HG03354 (cell line): ENCODE results near the gene PTTG1.

Source experiments
- ATAC-seq: cut with Tn5 transposase; IDR thresholded peaks from one replicate; pipeline ENCODE4 v1.9.1; 2021; ENCODE audit warnings: mild to moderate bottlenecking; ENCODE audit not compliant: unreplicated experiment, poor library complexity, severe bottlenecking

The PTTG1 gene

GRCh38 chr5:160421625-160422258 is at the start of gene PTTG1:
Gene PTTG1, plus strand, starts transcription at chr5:160421855. Its CDS starts 458 bp downstream, at chr5:160422313.
- ATAC-seq = peak; percentile 69

DNA sequence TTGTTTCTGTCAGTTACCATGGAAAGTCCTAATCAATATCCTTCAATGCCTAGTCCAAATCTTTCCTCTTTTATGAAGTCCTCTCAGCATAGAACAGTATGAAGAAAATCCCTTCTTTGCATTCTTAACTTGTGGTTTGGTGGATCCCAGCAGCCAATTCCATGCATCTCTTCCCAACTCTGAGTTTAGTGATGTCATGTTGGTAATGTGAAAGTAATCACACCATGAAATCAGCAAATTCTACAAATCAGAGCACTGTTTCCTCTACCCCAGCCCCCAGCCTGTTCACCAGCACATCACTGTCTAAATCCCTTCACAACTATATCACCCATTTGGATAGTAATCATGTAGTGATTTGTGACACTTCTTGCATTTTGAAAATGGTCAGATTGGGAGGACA is 46.5 kb upstream of the PTTG1 start:
- no peak for ATAC-seq

- ATAC-seq = no peak
These were observed 46.0 kb upstream of the PTTG1 start for GRCh38 chr5:160375701-160376100.

GRCh38 chr5:160376416-160376815 is 45.2 kb upstream of the PTTG1 start:
- ATAC-seq = no peak

- ATAC-seq = no peak
These were observed 44.0 kb upstream of the PTTG1 start for GRCh38 chr5:160377651-160378050.

DNA sequence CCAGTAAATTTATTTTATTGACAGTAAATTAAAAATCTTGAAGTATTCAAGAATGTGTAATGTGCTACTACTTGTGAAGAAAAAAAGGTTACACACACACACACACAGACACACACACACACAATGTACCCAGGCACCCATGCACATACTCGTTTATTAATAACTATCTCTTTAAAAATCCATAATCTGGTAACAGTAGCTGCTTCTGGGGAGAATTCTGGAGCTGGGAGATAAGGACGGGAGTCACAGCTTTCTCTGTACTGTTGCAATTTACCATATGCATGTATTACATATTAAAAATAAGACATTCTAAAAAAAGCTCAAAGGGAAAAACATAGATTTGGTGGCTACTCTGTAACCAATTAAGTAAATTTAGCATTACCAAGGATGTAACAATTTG is 43.3 kb upstream of the PTTG1 start:
- ATAC-seq = no peak

DNA sequence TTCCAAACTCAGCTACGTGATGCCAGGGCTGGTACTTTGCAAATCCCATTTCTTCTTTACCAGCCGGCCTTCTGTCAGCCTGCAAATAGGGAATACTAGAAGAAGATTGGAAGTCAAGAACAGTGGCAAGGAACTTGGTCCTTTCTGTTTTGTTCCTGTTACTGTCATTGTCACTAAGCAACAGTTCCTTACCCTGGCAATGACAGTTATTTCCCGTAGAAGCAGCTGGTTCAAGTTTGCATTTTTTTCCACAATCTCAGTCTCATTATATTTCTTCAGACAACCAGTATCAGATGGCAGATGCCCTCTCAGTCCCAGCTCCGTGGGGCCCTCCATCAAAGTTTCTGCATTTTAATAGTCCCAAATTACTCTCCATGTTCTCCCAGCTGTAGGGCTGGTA is 42.1 kb upstream of the PTTG1 start:
- ATAC-seq = no peak

DNA sequence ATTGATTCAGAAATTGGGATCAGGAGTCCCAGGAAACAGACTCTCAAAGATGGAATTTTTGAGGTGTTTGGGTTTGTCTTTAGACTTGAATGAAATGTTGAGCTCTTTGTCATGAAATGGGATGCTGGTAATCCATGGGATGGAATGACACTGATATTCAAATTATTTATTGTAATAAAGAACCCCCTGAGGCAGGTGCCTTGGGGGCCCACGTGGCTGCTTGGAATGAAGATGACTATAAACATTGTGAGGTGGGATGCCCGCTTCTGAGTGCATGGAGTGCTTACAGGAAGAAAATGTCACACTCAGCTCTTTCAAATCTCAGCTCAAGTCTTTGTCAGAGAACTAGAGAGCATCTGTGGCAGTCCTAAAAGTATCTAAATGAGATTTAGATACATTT is 41.6 kb upstream of the PTTG1 start:
- no peak for ATAC-seq

DNA sequence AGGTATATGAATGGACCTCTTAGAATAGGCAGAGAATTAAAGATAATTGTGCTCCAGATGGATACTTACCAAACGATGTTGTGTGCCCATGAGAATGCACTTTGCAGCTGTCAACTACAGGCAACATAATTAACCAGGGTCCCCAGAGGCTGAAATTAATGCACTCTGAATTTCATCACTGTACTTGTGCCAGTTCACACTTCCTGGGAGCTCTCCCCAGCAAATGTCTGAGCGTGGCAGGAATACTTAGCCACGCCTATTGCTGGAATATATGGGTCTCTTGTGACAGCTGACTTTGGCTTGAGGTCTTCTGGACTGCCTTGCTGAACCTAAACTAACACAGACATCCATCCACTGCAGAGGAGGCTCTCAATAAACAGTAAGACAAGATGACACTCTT is 39.3 kb upstream of the PTTG1 start:
- no peak for ATAC-seq

DNA sequence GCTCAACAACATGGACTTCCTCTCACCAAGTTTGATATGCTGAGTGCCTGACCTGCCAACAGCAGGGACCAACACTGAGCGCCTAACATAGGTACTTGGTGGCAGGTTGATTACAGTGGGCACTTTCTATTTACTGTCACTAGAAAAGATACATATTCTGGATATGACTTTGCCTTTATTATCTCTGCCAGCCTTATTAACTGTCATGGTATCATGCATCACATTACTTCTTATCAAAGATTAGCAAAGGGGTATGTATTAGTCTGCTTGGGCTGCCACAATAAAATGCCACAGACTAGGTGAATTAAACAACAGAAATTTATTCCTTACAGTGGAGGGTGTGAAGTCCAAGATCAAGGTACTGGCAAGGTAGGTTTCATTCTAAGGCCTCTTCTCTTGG is 37.0 kb upstream of the PTTG1 start:
- no peak for ATAC-seq

- no peak for ATAC-seq
These were observed 36.2 kb upstream of the PTTG1 start for GRCh38 chr5:160385496-160385895.

GRCh38 chr5:160387445-160387844 is 34.2 kb upstream of the PTTG1 start:
- ATAC-seq = no peak

DNA sequence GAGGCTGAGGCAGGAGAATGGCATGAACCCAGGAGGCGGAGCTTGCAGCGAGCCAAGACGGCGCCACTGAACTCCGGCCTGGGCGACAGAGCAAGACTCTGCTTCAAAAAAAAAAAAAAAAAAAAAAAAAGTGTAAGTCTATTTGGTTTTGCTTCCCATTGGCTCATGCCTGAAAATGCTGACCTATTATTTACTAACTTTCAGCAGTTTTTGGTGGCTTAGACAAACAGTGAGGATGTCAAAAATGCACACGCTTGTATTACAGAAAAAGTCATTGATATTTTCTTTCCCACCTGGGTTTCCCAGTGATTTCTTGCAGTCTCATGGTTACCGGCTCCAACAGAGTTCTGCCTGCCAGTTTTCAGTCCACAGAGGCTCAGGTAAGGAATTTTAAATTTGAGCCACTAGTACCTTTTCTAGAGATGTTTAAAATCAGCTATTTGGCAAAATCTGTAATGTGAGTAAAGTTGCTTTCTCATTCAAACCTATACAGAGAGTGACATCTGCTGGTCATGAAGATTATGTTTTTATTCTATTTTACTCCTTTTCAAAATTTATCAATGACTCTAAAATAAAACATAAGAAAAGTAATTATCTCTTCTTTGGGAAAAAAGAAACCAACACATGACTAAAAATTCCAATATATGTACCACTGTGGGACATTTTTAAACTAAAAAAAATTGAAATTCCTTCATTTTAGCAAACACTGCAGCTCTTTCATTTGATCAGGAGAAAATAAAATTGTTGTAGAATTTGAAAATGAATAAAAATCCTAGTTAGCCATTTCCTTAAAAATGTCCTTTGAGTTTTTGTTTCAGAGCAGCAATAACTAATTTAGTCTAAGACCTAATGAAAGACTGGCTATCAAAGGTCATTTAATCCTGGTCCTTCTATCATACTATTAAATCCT is 30.6 kb upstream of the PTTG1 start:
- no peak for ATAC-seq

- no peak for ATAC-seq
These were observed 26.5 kb upstream of the PTTG1 start for GRCh38 chr5:160395111-160395510.

- no peak for ATAC-seq
These were observed 24.2 kb upstream of the PTTG1 start for GRCh38 chr5:160397492-160397891.

GRCh38 chr5:160398806-160399205 is 22.8 kb upstream of the PTTG1 start:
- no peak for ATAC-seq

DNA sequence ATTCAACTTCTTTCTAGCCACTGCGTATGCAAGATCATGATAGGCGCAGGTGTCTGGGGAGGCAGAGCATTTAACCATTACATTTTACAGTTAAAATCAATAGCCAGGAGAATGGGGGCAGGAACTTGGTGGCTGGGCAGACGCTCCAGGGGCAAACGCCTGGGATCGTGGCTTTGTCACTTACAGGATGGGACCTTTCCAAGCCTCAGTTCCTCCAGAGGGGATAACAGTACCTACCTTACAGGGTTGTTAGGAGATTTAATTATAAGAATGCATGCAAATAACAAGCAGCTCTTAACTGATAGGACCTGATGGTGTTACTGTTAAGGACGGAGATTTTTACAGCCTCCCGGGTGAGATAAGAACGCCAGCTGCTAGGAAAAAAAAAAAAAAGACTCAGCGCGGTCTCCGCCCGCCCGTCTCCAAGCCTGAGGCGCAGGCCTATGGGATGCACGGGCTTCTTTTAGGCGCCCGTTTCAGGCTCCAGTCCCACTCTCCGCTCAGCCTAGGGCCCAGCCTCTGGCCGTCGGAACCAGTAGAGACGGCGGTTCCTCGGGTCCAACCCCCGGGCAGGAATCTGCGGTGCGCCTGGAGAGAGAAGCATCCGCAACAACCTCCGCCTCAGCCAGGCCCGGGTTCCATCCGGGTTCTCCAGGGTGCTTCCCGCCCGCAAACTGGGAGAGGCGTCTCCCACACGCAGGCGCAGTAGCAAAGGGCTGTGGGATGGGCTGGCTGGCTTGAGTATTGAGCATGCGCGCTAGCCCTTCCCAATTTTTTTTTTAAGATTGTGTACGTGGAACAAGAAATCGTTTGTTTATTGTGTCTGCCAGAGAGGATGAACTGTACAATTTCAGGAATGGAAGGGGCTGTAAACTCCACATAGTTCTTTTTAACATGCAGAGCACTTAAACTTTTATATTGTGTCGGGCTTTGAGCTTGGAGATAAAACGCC is 22.0 kb upstream of the PTTG1 start, which contains the start of gene FAM200C:
Gene FAM200C, minus strand, starts transcription at position 653 of the 952 bp plus-strand sequence. CDS start 4,564 bp downstream, outside the sequence.
- peak; percentile 88 for ATAC-seq

GRCh38 chr5:160418561-160419457 is 2.8 kb upstream of the PTTG1 start, which contains the start of gene SLU7:
Gene SLU7, minus strand, starts transcription at chr5:160419081. Its CDS starts 3,787 bp downstream, at chr5:160415294.
- ATAC-seq = peak; percentile 78
